Stimulated activated CD8-positive, alpha-beta memory T cell treated with anti-CD3 and anti-CD28 coated beads, Interleukin-12 subunit alpha, Interleukin-12 subunit beta, amount 100 ng/mL, for 1 hour (primary cell): ENCODE measurements around the gene METTL24.

Source experiments
- DNase-seq: peaks from one replicate; pipeline ENCODE4 v3.0.0-alpha.2; 2020; ENCODE audit warnings: low read depth

The METTL24 gene

GRCh38 chr6:110334423-110335180 is 23.5 kb downstream of the METTL24 start:
- no peak for DNase-seq

GRCh38 chr6:110332281-110332680 is 25.9 kb downstream of the METTL24 start:
- DNase-seq = no peak

GRCh38 chr6:110331816-110332215 is 26.3 kb downstream of the METTL24 start:
- DNase-seq = no peak

- no peak for DNase-seq
Measured at GRCh38 chr6:110331390-110331789, 26.8 kb downstream of the METTL24 start.

GRCh38 chr6:110329714-110330436 is 28.3 kb downstream of the METTL24 start:
- no peak for DNase-seq

GRCh38 chr6:110329348-110329713 is 28.8 kb downstream of the METTL24 start:
- DNase-seq = no peak

- DNase-seq = no peak
Measured at GRCh38 chr6:110328259-110328658, 29.9 kb downstream of the METTL24 start.

- no peak for DNase-seq
Measured at GRCh38 chr6:110327391-110327790, 30.8 kb downstream of the METTL24 start.

- DNase-seq = no peak
Measured at GRCh38 chr6:110326609-110327008, 31.5 kb downstream of the METTL24 start.

- DNase-seq = no peak
Measured at GRCh38 chr6:110326057-110326456, 32.1 kb downstream of the METTL24 start.

- DNase-seq = no peak
Measured at GRCh38 chr6:110325197-110325596, 33.0 kb downstream of the METTL24 start.

- DNase-seq = no peak
Measured at GRCh38 chr6:110324548-110324947, 33.6 kb downstream of the METTL24 start.

GRCh38 chr6:110323258-110323657 is 34.9 kb downstream of the METTL24 start:
- no peak for DNase-seq

- no peak for DNase-seq
Measured at GRCh38 chr6:110322874-110323242, 35.3 kb downstream of the METTL24 start.

GRCh38 chr6:110322151-110322873 is 35.8 kb downstream of the METTL24 start:
- DNase-seq = no peak

GRCh38 chr6:110320307-110320706 is 37.8 kb downstream of the METTL24 start:
- DNase-seq = no peak

- DNase-seq = no peak
Measured at GRCh38 chr6:110319843-110320242, 38.3 kb downstream of the METTL24 start.

- no peak for DNase-seq
Measured at GRCh38 chr6:110319381-110319780, 38.8 kb downstream of the METTL24 start.

GRCh38 chr6:110318971-110319370 is 39.2 kb downstream of the METTL24 start:
- DNase-seq = no peak

GRCh38 chr6:110317646-110318045 is 40.5 kb downstream of the METTL24 start:
- DNase-seq = no peak

GRCh38 chr6:110317189-110317588 is 41.0 kb downstream of the METTL24 start:
- DNase-seq = no peak

- no peak for DNase-seq
Measured at GRCh38 chr6:110315869-110316398, 42.2 kb downstream of the METTL24 start.
